HG03354 (cell line): ENCODE data around the gene CTBP1.

Experiments used
- ATAC-seq: cut with Tn5 transposase; IDR thresholded peaks from one replicate; pipeline ENCODE4 v1.9.1; 2021; ENCODE audit warnings: mild to moderate bottlenecking; ENCODE audit not compliant: unreplicated experiment, poor library complexity, severe bottlenecking

The CTBP1 gene

GRCh38 chr4:1214101-1215095 is 34.5 kb downstream of the CTBP1 start:
- no peak for ATAC-seq

GRCh38 chr4:1213336-1213995 is 35.5 kb downstream of the CTBP1 start:
- ATAC-seq, result no peak

GRCh38 chr4:1212546-1213335 is 36.2 kb downstream of the CTBP1 start:
- ATAC-seq, result no peak

- ATAC-seq, result no peak
Observed at GRCh38 chr4:1211891-1212545, 36.9 kb downstream of the CTBP1 start.

GRCh38 chr4:1211371-1211770 is 37.6 kb downstream of the CTBP1 start:
- ATAC-seq, result no peak

- no peak for ATAC-seq
Observed at GRCh38 chr4:1210971-1211370, 38.0 kb downstream of the CTBP1 start.

GRCh38 chr4:1210241-1210841 is 38.6 kb downstream of the CTBP1 start:
- ATAC-seq, result no peak

GRCh38 chr4:1209821-1210220 is 39.1 kb downstream of the CTBP1 start:
- no peak for ATAC-seq

- ATAC-seq, result no peak
Observed at GRCh38 chr4:1208970-1209704, 39.8 kb downstream of the CTBP1 start.

- no peak for ATAC-seq
Observed at GRCh38 chr4:1208266-1208961, 40.5 kb downstream of the CTBP1 start.

- no peak for ATAC-seq
Observed at GRCh38 chr4:1207603-1208265, 41.2 kb downstream of the CTBP1 start.

GRCh38 chr4:1207157-1207470 is 41.8 kb downstream of the CTBP1 start:
- ATAC-seq, result no peak

- ATAC-seq, result no peak
Observed at GRCh38 chr4:1206299-1207156, 42.4 kb downstream of the CTBP1 start.

GRCh38 chr4:1205586-1206298 is 43.2 kb downstream of the CTBP1 start:
- no peak for ATAC-seq

GRCh38 chr4:1204828-1205585 is 43.9 kb downstream of the CTBP1 start:
- ATAC-seq, result no peak
